DND-41 (cell line): ENCODE data around the gene ANKRD33.

Experiments
- ATAC-seq: fragments of 200-7000 bp; cut with Tn5 transposase; 3 replicates; pipeline ENCODE4 v1.9.1; 2021; ENCODE audit warnings: low read depth; ENCODE audit not compliant: insufficient read depth
- DNase-seq: peaks from one replicate; pipeline ENCODE4 v3.0.0-alpha.2; 2020
- H2AFZ ChIP-seq: 2 replicates; pipeline ENCODE4 v1.6.0; 2012; ENCODE audit warnings: low read depth, low read length
- H3K27ac ChIP-seq: 2 replicates; pipeline ENCODE4 v1.5.1; 2012; ENCODE audit warnings: low read length, inconsistent platforms
- H3K27me3 ChIP-seq: fragments of 200-600 bp; sonication (generic); 2 replicates; pipeline ENCODE4 v1.6.0; 2012; ENCODE audit warnings: low read length, mild to moderate bottlenecking, inconsistent platforms; ENCODE audit not compliant: insufficient read depth, poor library complexity
- H3K36me3 ChIP-seq: 2 replicates; pipeline ENCODE4 v1.5.1; 2012; ENCODE audit warnings: low read length, inconsistent platforms; ENCODE audit not compliant: insufficient read depth
- H3K4me1 ChIP-seq: 2 replicates; pipeline ENCODE4 v1.5.1; 2012; ENCODE audit warnings: mild to moderate bottlenecking, low read length; ENCODE audit not compliant: insufficient read depth
- H3K4me2 ChIP-seq: 2 replicates; pipeline ENCODE4 v1.6.0; 2012; ENCODE audit warnings: mild to moderate bottlenecking, moderate library complexity, low read length, inconsistent platforms; ENCODE audit not compliant: insufficient read depth
- H3K4me3 ChIP-seq, 2 experiments: fragments of 200-600 bp in 1 of 2; shearing (Covaris generic) in 1 of 2; 2 replicates each; pipeline ENCODE4 v1.5.1; 2012 to 2016; ENCODE audit warnings: inconsistent platforms in 2 of 2, low read length in 2 of 2, mild to moderate bottlenecking in 2 of 2, low read depth in 1 of 2, moderate library complexity in 1 of 2
- H3K79me2 ChIP-seq: 2 replicates; pipeline ENCODE4 v1.6.0; 2012; ENCODE audit warnings: low read length, inconsistent platforms; ENCODE audit not compliant: insufficient read depth
- H3K9ac ChIP-seq: 2 replicates; pipeline ENCODE4 v1.6.0; 2012; ENCODE audit warnings: low read depth, mild to moderate bottlenecking, inconsistent platforms, low read length, moderate library complexity
- H3K9me3 ChIP-seq: 2 replicates; pipeline ENCODE4 v1.5.1; 2012; ENCODE audit warnings: low read length, moderate library complexity, mild to moderate bottlenecking, inconsistent platforms; ENCODE audit not compliant: insufficient read depth, severe bottlenecking
- H4K20me1 ChIP-seq: 2 replicates; pipeline ENCODE4 v1.6.0; 2012; ENCODE audit warnings: low read length; ENCODE audit not compliant: insufficient read depth
- EZH2 ChIP-seq: IDR thresholded peaks from 3 replicates; pipeline ENCODE4 v1.6.1; 2012; ENCODE audit warnings: borderline replicate concordance, low read depth, mild to moderate bottlenecking, moderate library complexity, low read length, inconsistent platforms; ENCODE audit not compliant: severe bottlenecking
- TF ChIP-seq, protein P1 (sequence below): IDR thresholded peaks from 2 replicates; pipeline ENCODE4 v1.5.1; 2012; ENCODE audit warnings: borderline replicate concordance, low read length, moderate library complexity, mild to moderate bottlenecking; ENCODE audit not compliant: poor library complexity, severe bottlenecking; ENCODE audit errors: extremely low read depth

ANKRD33 gene

GRCh38 chr12:51900323-51900889, 12.5 kb downstream of the ANKRD33 start:
- ATAC-seq (no peak), DNase-seq (no peak)
- H2AFZ ChIP-seq = no peak overlapping the region
- no peaks in the 10 kb centered on the region for H3K9me3 ChIP-seq
- no peaks in the 10 kb centered on the region for H3K4me1 ChIP-seq
- H3K4me3 ChIP-seq = no peak overlapping the region
- no peaks in the 10 kb centered on the region for H3K79me2 ChIP-seq
- H3K27ac ChIP-seq = no peak overlapping the region
- H3K36me3 ChIP-seq = no peaks in the 10 kb centered on the region
- H4K20me1 ChIP-seq = no peaks in the 10 kb centered on the region
- peaks cover 7% of the 10 kb centered on the region for H3K27me3 ChIP-seq
- TF ChIP-seq, protein P1, sequence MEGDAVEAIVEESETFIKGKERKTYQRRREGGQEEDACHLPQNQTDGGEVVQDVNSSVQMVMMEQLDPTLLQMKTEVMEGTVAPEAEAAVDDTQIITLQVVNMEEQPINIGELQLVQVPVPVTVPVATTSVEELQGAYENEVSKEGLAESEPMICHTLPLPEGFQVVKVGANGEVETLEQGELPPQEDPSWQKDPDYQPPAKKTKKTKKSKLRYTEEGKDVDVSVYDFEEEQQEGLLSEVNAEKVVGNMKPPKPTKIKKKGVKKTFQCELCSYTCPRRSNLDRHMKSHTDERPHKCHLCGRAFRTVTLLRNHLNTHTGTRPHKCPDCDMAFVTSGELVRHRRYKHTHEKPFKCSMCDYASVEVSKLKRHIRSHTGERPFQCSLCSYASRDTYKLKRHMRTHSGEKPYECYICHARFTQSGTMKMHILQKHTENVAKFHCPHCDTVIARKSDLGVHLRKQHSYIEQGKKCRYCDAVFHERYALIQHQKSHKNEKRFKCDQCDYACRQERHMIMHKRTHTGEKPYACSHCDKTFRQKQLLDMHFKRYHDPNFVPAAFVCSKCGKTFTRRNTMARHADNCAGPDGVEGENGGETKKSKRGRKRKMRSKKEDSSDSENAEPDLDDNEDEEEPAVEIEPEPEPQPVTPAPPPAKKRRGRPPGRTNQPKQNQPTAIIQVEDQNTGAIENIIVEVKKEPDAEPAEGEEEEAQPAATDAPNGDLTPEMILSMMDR = no peak
- no peak for TF ChIP-seq EZH2
- H3K9ac ChIP-seq = no peak overlapping the region
- H3K4me2 ChIP-seq = no peak overlapping the region

DNA sequence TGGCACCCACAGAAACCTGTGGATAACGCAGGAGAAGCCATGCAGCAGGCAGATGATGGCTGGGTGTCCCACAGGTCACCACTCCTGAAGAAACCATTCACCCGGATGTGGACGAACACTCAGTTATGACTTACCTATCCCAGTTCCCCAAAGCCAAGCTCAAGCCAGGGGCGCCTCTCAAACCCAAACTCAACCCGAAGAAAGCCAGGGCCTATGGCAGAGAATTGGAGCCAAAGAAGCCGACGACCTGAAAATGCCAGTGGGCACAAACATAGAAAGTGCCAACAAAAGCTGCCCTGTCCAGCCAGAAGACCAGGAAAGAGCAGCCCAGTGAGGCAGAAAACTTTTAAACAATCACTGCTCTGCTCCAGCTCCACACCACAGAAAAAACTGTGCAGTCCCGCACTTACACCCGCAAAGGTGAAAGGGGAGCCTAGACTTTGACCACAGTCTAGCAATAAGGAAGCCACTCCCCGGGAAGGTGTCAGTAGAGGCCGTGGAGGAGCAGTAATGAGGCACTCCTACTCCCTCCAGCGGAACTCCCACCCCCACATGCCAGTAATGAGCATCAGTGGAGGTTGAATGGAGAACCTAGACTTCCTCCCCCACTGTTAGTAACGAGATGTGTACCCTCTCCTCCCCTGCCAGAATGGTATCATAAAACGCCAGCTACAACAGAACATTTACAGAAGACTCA, 13.4 kb downstream of the ANKRD33 start:
- no peak for DNase-seq
- H3K4me2 ChIP-seq = no peak overlapping the region
- no peak overlapping the region for H3K9ac ChIP-seq
- no peaks in the 10 kb centered on the region for H3K36me3 ChIP-seq
- no peak overlapping the region for H2AFZ ChIP-seq
- H3K4me3 ChIP-seq = no peak overlapping the region
- ATAC-seq = no peak
- no peaks in the 10 kb centered on the region for H3K9me3 ChIP-seq
- no peaks in the 10 kb centered on the region for H4K20me1 ChIP-seq
- H3K79me2 ChIP-seq = no peaks in the 10 kb centered on the region
- H3K27ac ChIP-seq = no peak overlapping the region
- peaks cover 7% of the 10 kb centered on the region for H3K27me3 ChIP-seq
- no peaks in the 10 kb centered on the region for H3K4me1 ChIP-seq
- TF ChIP-seq, protein P1 = no peak
- no peak for TF ChIP-seq EZH2

DNA sequence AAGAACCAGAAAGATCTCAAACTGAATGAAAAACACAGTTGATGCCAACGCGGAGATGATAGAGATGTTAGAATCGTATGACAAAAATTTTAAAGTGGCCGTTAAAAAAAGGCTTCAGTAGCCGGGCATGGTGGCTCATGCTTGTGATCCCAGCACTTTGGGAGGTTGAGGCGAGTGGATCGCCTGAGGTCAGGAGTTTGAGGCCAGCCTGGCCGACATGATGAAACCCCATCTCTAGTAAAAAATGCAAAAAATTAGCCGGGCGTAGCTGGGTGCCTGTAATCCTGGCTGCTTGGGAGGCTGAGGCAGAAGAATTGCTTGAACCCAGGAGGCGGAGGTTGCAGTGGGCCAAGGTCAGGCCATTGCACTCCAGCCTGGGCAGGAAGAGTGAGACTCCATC, 14.0 kb downstream of the ANKRD33 start:
- H3K36me3 ChIP-seq = no peaks in the 10 kb centered on the region
- H3K9me3 ChIP-seq = no peaks in the 10 kb centered on the region
- no peak overlapping the region for H2AFZ ChIP-seq
- no peak overlapping the region for H3K4me2 ChIP-seq
- no peak for DNase-seq
- H3K79me2 ChIP-seq = no peaks in the 10 kb centered on the region
- TF ChIP-seq EZH2 = no peak
- TF ChIP-seq, protein P1 = no peak
- peaks cover 7% of the 10 kb centered on the region for H3K27me3 ChIP-seq
- no peak overlapping the region for H3K27ac ChIP-seq
- no peak overlapping the region for H3K9ac ChIP-seq
- no peak overlapping the region for H3K4me3 ChIP-seq
- ATAC-seq = no peak
- H3K4me1 ChIP-seq = no peaks in the 10 kb centered on the region
- no peaks in the 10 kb centered on the region for H4K20me1 ChIP-seq
